Esophagus muscularis mucosa (tissue), 3 donors: ENCODE results near the gene SUPT20H.
"Not testable (repeated sequence)": the region's sequence is repeated elsewhere in the genome, so short reads cannot be mapped to it uniquely, and the experiment has no call there.

ENCODE experiments used
- POLR2A ChIP-seq: fragments of 450-650 bp; IDR thresholded peaks from one replicate; pipeline ENCODE4 v1.6.1; 2017; ENCODE audit warnings: antibody characterized with exemption, moderate library complexity, mild to moderate bottlenecking, low read depth
- POLR2AphosphoS5 ChIP-seq, 2 donors: sonication (generic); formaldehyde crosslinking; IDR thresholded peaks; one replicate each; pipeline ENCODE4 v1.6.1; 2017; ENCODE audit warnings: antibody characterized with exemption in 2 of 2
- TF ChIP-seq, protein P1 (sequence below), 3 experiments: fragments of 200-600 bp in 2 of 3; fragments of 450-650 bp in 1 of 3; sonication (generic) in 2 of 3; IDR thresholded peaks; one replicate each; pipeline ENCODE4 v1.5.1; 2017 to 2019; ENCODE audit warnings: antibody characterized with exemption in 3 of 3, mild to moderate bottlenecking in 2 of 3, moderate library complexity in 1 of 3

DNA sequence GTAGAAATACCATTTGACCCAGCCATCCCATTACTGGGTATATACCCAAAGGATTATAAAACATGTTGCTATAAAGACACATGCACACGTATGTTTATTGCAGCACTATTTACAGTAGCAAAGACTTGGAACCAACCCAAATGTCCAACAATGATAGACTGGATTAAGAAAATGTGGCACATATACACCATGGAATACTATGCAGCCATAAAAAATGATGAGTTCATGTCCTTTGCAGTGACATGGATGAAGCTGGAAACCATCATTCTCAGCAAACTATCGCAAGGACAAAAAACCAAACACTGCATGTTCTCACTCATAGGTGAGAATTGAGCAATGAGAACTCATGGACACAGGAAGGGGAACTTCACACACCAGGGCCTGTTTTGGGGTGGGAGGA, 3.3 kb downstream of the SUPT20H start:
- TF ChIP-seq, protein P1, sequence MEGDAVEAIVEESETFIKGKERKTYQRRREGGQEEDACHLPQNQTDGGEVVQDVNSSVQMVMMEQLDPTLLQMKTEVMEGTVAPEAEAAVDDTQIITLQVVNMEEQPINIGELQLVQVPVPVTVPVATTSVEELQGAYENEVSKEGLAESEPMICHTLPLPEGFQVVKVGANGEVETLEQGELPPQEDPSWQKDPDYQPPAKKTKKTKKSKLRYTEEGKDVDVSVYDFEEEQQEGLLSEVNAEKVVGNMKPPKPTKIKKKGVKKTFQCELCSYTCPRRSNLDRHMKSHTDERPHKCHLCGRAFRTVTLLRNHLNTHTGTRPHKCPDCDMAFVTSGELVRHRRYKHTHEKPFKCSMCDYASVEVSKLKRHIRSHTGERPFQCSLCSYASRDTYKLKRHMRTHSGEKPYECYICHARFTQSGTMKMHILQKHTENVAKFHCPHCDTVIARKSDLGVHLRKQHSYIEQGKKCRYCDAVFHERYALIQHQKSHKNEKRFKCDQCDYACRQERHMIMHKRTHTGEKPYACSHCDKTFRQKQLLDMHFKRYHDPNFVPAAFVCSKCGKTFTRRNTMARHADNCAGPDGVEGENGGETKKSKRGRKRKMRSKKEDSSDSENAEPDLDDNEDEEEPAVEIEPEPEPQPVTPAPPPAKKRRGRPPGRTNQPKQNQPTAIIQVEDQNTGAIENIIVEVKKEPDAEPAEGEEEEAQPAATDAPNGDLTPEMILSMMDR (IDR thresholded peaks at IDR 0.05): not testable (repeated sequence)
- TF ChIP-seq POLR2AphosphoS5 (IDR thresholded peaks at IDR 0.05); POLR2A: not testable (repeated sequence)
